DOHH2 (cell line): Measurements from ENCODE around the gene PPP2R3A.

Experiments used
- H3F3A ChIP-seq: fragments of 200-600 bp; sonication (generic), shearing (Covaris generic); 2 replicates; pipeline ENCODE4 v1.6.0; 2016; ENCODE audit warnings: antibody characterized with exemption, mild to moderate bottlenecking; ENCODE audit not compliant: control insufficient read depth, insufficient read depth
- H3K27ac ChIP-seq: fragments of 200-600 bp; sonication (generic); 2 replicates; pipeline ENCODE4 v1.5.1; 2014; ENCODE audit warnings: low read depth, mild to moderate bottlenecking, low read length, moderate library complexity
- H3K27me3 ChIP-seq: fragments of 200-600 bp; sonication (generic); 2 replicates; pipeline ENCODE4 v1.6.1; 2014; ENCODE audit warnings: mild to moderate bottlenecking, low read length, mixed read lengths; ENCODE audit not compliant: control insufficient read depth
- H3K36me3 ChIP-seq: fragments of 200-600 bp; sonication (generic); 2 replicates; pipeline ENCODE4 v1.6.1; 2014; ENCODE audit warnings: mild to moderate bottlenecking, low read length, moderate library complexity, mixed read lengths; ENCODE audit not compliant: control insufficient read depth
- H3K4me1 ChIP-seq: fragments of 200-600 bp; sonication (generic); 2 replicates; pipeline ENCODE4 v1.6.1; 2014; ENCODE audit warnings: mild to moderate bottlenecking, low read length, mixed read lengths; ENCODE audit not compliant: control insufficient read depth
- H3K4me2 ChIP-seq: fragments of 200-600 bp; sonication (generic); 2 replicates; pipeline ENCODE4 v1.6.0; 2014; ENCODE audit warnings: mild to moderate bottlenecking, low read length, moderate library complexity
- H3K4me3 ChIP-seq: fragments of 200-600 bp; sonication (generic); 2 replicates; pipeline ENCODE4 v1.5.1; 2014; ENCODE audit warnings: mild to moderate bottlenecking, low read length, mixed read lengths
- H3K79me2 ChIP-seq: fragments of 200-600 bp; sonication (generic); 2 replicates; pipeline ENCODE4 v1.6.1; 2014; ENCODE audit warnings: mild to moderate bottlenecking, low read length, mixed read lengths; ENCODE audit not compliant: control insufficient read depth
- H3K9me2 ChIP-seq: fragments of 200-600 bp; sonication (generic); replicated peaks from 2 replicates; pipeline ENCODE4 v1.6.1; 2014; ENCODE audit warnings: mild to moderate bottlenecking, low read length, mixed read lengths; ENCODE audit not compliant: control insufficient read depth
- H3K9me3 ChIP-seq: fragments of 200-600 bp; sonication (generic); 2 replicates; pipeline ENCODE4 v1.6.1; 2014; ENCODE audit warnings: antibody characterized with exemption, low read length, mixed read lengths; ENCODE audit not compliant: control insufficient read depth, insufficient read depth
- H4K20me1 ChIP-seq: fragments of 200-600 bp; sonication (generic); 2 replicates; pipeline ENCODE4 v1.6.0; 2014; ENCODE audit warnings: low read depth, mild to moderate bottlenecking, antibody characterized with exemption, low read length, moderate library complexity; ENCODE audit not compliant: control insufficient read depth, insufficient read depth
- EZH2phosphoT487 ChIP-seq: fragments of 200-600 bp; sonication (generic); IDR thresholded peaks from 2 replicates; pipeline ENCODE4 v1.6.1; 2017; ENCODE audit warnings: borderline replicate concordance, mild to moderate bottlenecking, antibody characterized with exemption, low read length, moderate library complexity, mixed read lengths
- TF ChIP-seq, protein P1 (sequence below): fragments of 200-600 bp; sonication (generic); IDR thresholded peaks from one replicate; pipeline ENCODE4 v1.5.1; 2014; ENCODE audit warnings: antibody characterized with exemption, mild to moderate bottlenecking, low read depth, low read length; ENCODE audit not compliant: poor library complexity, severe bottlenecking

Gene PPP2R3A

DNA sequence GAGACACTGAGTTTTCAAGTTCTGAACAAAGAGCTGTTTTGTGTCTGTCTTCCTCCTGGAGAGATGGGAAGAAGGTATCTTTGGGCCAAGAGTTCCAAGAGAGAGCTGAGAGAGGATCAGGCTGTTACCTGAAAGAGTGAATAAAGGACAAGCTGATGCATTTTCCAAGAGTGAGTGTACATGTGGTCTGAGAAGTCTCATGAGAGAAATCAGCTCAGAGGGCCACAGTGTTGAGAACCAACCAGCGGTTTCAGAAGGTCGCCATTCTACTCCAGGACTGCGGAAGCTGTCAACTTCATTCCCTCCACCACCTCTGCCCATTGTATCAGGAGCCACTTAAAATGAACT is 42.7 kb upstream of the PPP2R3A start:
- H3K9me2 ChIP-seq: no peaks in the 10 kb centered on the region
- no peaks in the 10 kb centered on the region for H4K20me1 ChIP-seq
- H3K79me2 ChIP-seq: no peaks in the 10 kb centered on the region
- H3K36me3 ChIP-seq: no peaks in the 10 kb centered on the region
- H3F3A ChIP-seq: no peaks in the 10 kb centered on the region
- no peak overlapping the region for H3K4me2 ChIP-seq
- no peak overlapping the region for H3K27ac ChIP-seq
- TF ChIP-seq, protein P1, sequence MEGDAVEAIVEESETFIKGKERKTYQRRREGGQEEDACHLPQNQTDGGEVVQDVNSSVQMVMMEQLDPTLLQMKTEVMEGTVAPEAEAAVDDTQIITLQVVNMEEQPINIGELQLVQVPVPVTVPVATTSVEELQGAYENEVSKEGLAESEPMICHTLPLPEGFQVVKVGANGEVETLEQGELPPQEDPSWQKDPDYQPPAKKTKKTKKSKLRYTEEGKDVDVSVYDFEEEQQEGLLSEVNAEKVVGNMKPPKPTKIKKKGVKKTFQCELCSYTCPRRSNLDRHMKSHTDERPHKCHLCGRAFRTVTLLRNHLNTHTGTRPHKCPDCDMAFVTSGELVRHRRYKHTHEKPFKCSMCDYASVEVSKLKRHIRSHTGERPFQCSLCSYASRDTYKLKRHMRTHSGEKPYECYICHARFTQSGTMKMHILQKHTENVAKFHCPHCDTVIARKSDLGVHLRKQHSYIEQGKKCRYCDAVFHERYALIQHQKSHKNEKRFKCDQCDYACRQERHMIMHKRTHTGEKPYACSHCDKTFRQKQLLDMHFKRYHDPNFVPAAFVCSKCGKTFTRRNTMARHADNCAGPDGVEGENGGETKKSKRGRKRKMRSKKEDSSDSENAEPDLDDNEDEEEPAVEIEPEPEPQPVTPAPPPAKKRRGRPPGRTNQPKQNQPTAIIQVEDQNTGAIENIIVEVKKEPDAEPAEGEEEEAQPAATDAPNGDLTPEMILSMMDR: no peak
- no peak for TF ChIP-seq EZH2phosphoT487
- no peaks in the 10 kb centered on the region for H3K9me3 ChIP-seq
- no peaks in the 10 kb centered on the region for H3K27me3 ChIP-seq
- no peak overlapping the region for H3K4me3 ChIP-seq
- no peaks in the 10 kb centered on the region for H3K4me1 ChIP-seq

DNA sequence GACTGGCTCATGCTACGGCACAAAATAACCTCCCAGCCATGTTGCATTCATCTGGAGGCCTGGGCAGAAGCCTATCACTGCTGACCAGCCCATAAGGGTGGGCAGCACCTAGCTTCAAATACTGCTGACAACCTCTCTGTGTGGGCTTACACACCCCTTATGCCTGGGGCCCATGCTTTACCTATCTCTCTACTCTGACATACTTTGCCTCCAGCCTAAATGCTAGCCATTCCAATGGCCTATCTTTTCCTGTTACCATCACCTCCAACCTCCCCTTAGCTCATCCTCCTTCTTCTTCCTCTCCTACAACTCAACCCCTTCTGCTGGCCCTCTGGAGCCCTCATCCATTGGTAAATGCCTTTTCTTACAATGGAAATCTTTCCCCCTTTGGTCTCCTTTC is 41.0 kb upstream of the PPP2R3A start:
- TF ChIP-seq, protein P1: no peak
- no peak for TF ChIP-seq EZH2phosphoT487
- Histone ChIP-seq H3K27me3 (no peaks in the 10 kb centered on the region), H3K9me2 (no peaks in the 10 kb centered on the region), H3K79me2 (no peaks in the 10 kb centered on the region), H3K27ac (no peak overlapping the region), H3K4me1 (no peaks in the 10 kb centered on the region), H4K20me1 (no peaks in the 10 kb centered on the region), H3K9me3 (no peaks in the 10 kb centered on the region), H3K36me3 (no peaks in the 10 kb centered on the region), H3K4me3 (no peak overlapping the region), H3F3A (no peaks in the 10 kb centered on the region), H3K4me2 (no peak overlapping the region)

DNA sequence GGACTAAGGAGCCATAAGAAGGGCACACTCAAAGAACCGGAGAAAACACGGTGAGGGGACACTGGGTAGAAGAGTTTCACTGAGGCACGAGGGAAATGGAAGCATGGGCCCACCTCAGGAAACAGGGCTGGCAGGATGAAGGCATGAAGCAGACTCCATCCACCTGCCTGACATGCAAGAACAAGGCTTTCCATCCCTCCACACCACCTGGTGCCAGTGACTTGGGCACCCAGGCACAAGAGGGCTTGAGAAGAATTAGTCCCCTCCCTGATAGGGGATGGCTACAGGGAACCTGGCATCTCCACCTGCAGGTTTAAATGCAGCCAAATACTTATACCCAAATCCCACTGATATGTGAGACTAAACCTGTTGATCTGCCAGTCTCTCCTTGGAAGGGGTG is 38.9 kb upstream of the PPP2R3A start:
- no peak for TF ChIP-seq EZH2phosphoT487
- TF ChIP-seq, protein P1: no peak
- H3K9me2 ChIP-seq: no peaks in the 10 kb centered on the region
- no peaks in the 10 kb centered on the region for H3K9me3 ChIP-seq
- no peak overlapping the region for H3K27ac ChIP-seq
- H3K4me1 ChIP-seq: no peaks in the 10 kb centered on the region
- H4K20me1 ChIP-seq: no peaks in the 10 kb centered on the region
- H3K4me2 ChIP-seq: no peak overlapping the region
- H3K4me3 ChIP-seq: no peak overlapping the region
- no peaks in the 10 kb centered on the region for H3K36me3 ChIP-seq
- H3K79me2 ChIP-seq: no peaks in the 10 kb centered on the region
- H3K27me3 ChIP-seq: no peaks in the 10 kb centered on the region
- no peaks in the 10 kb centered on the region for H3F3A ChIP-seq

DNA sequence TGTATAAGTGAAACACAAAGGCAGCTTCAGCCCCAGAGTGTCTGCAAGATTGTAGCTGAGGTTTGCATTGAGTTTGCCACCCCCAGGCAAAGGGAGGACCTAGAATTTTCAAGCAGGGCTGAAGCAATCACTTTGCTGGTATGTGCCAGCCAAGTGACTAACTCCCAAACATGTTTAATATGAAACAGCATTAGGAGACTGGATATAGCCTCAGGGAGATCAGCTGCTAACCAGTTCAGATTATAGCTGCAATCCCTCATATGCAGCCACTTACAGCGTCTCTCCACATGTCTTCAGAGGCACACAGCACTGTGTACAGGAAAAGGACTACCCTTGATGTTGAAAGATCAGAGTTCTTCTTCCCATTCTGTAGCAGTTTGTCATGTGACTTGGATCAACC is 38.4 kb upstream of the PPP2R3A start:
- H4K20me1 ChIP-seq: no peaks in the 10 kb centered on the region
- no peaks in the 10 kb centered on the region for H3K9me2 ChIP-seq
- no peaks in the 10 kb centered on the region for H3K36me3 ChIP-seq
- H3K79me2 ChIP-seq: no peaks in the 10 kb centered on the region
- no peaks in the 10 kb centered on the region for H3F3A ChIP-seq
- no peaks in the 10 kb centered on the region for H3K9me3 ChIP-seq
- no peak overlapping the region for H3K4me3 ChIP-seq
- no peaks in the 10 kb centered on the region for H3K27me3 ChIP-seq
- TF ChIP-seq, protein P1: no peak
- no peak for TF ChIP-seq EZH2phosphoT487
- no peak overlapping the region for H3K27ac ChIP-seq
- no peaks in the 10 kb centered on the region for H3K4me1 ChIP-seq
- no peak overlapping the region for H3K4me2 ChIP-seq
